Activated CD4-positive, alpha-beta T cell treated with anti-CD3 and anti-CD28 coated beads for 1 hour (primary cell): ENCODE measurements around the gene SLC24A4.

Experiments used
- DNase-seq: peaks from one replicate; pipeline ENCODE4 v3.0.0-alpha.2; 2020

The SLC24A4 gene

DNA sequence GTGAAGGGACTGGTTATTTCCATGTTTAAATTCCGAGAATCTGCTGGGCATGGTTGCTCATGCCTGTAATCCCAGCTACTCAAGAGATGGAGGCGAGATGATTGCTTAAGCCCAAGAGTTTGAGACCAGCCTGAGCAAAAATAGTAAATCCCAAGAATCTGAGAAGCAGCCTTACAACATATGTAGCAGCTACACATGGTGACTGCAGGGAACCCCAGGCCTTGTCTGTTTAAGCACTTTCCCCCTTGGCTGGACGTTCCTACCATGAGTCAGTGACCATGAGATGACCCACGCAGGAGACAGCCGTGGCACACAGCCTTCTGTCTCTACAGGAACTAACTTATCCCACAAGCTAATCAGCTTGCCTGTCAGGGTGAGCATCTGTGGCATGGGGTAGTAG is 5.5 kb upstream of the SLC24A4 start:
- no peak for DNase-seq

- DNase-seq: no peak
Observed at GRCh38 chr14:92321701-92322100, 1.3 kb upstream of the SLC24A4 start.

DNA sequence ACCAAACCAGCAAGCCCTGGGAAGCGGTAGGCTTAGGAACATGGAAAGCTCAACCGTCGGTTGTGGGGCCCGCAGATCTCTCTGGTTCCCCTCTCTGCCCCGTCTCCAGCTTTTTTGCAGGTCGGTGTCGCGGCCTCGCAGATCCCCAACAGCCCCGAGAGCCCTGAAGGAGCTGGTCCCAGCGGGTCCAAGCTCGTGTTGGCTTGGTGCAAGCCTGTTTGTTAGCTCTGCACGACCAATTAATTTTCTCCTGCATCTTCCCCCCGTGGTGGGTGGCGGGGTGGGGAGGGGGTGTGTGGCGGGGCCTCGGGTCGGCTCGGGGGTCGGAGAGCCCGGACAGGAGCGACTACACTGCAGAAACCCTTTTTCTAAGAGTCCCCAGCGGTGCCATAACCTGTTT is 449 bp upstream of the SLC24A4 start:
- DNase-seq: no peak

DNA sequence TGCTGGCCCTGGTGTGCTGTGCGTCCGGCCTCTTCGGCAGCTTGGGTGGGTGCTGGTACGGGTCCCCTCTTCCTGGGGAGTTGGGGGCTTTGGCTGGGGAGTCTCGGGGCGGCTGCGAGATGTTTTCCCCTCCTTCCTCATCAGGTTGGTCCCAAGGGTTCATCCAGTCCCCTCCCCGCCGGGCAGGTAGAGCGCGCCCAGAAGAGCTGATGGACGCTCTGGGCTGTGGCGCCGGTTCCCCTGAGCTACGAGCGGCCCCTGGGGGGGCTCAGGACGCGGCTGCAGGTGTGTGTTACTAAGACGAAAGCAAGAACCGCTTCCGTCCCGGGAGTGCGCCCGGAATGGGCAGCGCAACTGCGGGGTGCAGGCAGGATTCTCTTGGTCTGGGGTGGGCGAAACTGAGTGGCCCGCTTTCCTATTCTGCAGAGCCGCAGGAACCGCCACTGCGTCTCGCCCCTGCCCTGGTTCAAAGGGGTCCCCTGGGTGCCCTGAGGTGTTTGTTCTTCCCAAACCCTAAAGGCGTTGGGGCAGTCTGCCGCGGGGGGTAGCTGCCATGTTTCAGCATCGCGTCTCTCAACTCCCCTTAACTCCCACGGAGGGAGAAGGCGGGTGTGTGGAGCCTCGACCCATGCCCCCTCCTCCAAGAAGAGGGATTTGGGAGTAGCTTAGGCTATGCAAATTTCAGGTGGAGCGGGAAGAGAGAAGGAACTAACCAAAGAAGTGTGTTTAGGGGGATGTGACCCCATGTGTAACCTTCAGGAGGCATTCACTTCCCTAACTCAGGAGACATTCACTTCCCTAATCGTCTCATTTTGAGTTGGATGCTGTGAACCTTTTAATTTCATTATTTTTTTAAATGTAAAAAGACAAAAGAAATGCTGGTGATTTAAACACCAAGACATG is 1.2 kb downstream of the SLC24A4 start:
- no peak for DNase-seq

DNA sequence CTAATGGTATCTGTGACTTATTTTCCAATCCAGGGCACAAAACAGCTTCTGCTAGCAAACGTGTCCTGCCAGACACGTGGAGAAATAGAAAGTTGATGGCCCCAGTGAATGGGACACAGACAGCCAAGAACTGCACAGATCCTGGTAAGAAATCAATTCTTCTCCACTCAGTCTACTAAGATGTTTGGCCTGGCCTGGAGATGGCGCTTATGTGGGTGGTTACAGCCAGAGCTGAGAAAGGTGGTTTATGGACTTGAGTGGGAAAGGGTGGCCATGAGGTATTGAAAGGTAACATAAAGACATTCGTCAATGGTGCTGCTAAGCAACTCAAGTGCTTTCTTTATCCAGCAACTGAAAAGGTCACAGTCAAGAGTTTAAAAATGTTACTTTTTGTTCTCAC is 2.9 kb downstream of the SLC24A4 start:
- DNase-seq: no peak

DNA sequence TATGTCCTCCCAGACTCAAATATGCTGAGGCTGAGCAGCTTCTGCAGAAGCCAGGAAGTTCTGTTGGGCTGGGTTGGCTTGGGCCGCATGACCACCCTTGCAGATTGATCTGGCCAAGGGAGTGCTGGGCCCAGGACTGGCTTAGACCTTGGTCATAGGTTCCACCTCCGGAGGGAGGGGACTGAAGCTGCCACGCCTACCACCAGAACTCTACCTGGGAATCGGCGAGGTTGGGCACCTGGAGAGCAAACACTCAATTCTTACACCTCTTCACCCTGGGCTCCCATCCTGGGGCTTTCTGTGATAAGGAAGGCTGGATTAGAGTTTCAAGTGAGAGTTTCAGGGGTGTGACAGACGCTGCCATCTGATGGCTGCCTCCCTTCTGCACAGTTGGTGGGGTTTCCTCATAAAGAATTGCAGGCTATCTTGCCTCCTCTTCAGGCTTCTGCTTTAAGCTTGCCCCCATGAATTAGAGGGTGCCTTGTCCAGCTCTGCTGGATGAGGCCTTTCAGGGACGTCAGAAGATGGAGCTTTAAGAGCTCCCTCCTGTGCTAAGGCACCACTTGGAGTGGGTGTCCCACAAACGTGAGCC is 5.8 kb downstream of the SLC24A4 start:
- no peak for DNase-seq

DNA sequence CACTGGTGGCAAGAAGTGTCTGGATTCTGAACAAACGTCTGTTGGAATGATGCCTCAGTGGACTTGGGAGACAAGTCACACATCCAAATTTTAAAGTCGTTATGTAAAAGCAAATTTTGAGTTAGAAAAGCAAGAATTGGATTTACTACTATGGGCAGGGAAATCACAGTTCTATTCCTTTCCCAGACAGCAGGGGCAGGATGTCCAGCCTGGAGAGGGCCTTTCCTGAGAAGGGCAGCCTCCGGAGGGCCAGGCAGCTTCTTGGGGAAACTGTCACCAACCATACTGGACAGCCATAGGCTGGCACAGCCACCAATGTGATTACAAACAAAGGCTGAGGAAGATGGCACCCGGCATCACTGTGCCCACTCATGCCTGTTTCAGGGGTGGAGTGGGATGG is 11.1 kb downstream of the SLC24A4 start:
- no peak for DNase-seq

DNA sequence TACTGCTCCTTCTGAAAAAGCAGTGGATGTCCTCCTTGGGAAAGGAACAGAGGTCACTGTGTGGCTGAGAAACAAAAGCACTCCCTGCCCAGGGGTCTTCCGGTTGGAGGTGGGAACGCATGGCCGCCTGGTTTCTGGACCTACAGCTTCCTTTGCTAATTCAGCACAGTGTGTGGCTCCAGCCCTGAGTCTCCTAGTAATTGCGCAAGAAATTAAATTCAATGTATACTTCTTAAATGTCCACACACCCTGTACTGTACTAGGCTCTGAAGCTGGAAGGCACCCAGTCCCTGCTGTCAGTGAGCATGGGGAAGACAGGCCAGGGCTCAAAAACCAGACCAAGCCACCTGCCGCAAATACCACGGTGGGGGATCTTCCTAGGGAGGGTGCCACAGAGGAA is 13.4 kb downstream of the SLC24A4 start:
- no peak for DNase-seq

GRCh38 chr14:92339426-92339825 is 16.5 kb downstream of the SLC24A4 start:
- no peak for DNase-seq

GRCh38 chr14:92340071-92340470 is 17.1 kb downstream of the SLC24A4 start:
- DNase-seq: no peak

DNA sequence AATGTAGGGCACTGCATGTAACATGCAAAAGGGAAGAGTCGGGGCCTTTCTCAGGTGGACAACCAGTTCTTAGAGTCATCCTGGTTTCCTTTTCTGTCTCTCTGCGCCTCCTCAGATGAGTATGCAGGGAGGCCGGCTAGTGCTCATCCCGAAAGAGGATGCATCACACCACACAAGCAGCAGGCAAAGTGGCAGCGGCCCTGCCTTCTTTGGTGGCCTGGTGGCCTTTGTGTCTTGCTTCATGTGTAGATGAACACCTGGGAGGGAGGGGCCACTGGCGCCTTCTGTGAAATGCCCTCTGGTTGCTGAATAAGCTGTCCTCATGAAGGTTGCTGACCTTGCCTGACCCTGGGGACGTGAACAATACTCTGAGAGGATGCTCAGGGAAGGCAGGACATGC is 18.0 kb downstream of the SLC24A4 start:
- no peak for DNase-seq

DNA sequence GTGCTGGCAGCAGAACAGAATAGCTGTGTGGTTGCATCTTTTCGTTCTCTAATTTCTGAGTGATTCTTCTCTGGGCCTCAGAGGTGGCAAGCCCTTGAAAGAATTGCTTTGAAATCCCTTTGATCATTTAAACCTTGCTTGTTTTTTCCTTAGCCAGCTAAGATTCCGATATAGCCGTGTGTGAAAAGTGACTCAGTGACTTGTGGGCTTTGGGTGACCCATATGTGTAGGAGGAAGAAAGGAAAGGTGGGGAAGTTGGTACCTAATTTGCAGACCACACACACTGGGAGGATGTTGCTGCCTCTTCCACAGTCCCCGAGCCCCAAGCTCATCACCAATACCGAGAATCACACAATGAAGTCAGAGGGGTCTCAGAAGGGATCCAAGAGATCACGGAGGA is 18.8 kb downstream of the SLC24A4 start:
- DNase-seq: no peak

GRCh38 chr14:92348154-92348553 is 25.2 kb downstream of the SLC24A4 start:
- DNase-seq: no peak

- no peak for DNase-seq
Observed at GRCh38 chr14:92351750-92352149, 28.8 kb downstream of the SLC24A4 start.

DNA sequence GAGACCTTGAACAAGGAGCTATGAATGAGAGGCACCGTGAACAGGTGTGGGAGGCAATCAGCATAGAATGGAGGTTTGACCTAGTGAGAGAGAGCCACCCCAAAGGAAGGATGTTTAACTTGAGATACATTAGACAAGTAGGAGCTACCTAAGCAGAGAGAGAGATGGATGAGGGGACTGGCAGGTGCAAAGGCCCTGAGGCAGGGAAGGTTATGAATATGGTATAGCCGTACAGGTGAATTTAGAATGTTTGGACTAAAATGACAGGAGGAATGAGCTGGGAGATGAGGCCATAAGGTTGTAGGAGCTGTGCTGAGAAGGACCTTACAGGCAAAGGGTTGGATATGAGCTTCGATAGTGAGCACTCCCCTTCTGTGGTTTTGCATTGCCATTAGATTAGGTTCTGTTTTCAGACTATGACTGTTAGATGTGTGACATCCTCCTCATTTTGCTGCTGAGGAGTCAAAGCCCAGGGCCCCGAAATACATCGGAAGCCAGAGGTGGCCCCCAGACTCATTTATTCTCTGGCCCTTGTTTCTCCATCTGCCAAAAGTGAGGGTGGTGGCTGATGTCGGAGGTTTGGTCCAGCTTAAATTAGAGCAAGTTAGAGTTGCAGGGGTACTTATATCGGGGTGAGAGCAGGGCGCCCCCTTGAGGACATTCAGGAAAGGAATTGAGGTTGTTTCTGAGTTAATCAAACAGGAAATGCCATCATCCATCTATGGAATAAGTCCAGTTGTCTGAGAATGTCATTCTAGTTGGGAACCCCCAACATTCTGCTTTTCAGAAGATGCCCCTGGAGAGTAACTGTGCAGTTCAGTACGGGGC is 29.4 kb downstream of the SLC24A4 start:
- DNase-seq: no peak

DNA sequence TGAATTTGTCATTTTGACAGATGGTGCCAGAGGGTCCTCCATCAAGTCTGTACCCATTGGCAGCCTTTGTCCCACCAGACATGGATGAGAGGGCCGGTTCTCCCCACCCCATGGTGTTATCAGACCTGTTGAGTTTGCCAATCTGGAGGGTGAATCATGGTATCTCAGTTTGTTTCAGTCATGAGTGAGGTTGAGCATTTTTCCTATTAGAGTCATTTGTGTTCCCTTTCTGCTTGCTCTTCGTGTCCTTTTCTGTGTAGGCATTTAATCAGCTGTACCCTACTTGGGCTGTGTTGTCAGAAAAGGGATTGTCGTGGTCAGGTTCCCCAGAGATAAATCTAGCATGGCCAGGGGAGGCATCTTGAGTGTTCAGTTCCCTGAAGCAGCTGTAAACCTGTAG is 30.5 kb downstream of the SLC24A4 start:
- DNase-seq: no peak

DNA sequence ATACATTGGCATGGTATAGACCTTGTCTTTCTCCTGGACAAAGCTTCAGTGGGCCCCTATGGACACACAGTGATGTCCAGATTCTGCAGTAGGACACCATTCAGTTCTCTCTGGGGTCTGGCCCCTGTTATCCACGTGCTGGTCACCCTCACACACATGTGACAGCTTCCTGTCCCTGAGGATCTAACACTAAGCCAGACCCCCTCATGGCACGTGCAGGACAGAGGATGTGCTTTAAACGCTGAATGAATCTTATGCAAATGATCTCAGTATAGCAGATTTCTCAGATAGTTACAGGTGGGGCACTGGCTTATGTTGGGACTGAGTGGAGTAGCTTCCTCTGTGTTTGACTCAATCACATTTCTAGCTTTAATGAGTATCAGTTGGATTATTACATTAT is 33.7 kb downstream of the SLC24A4 start:
- DNase-seq: no peak

DNA sequence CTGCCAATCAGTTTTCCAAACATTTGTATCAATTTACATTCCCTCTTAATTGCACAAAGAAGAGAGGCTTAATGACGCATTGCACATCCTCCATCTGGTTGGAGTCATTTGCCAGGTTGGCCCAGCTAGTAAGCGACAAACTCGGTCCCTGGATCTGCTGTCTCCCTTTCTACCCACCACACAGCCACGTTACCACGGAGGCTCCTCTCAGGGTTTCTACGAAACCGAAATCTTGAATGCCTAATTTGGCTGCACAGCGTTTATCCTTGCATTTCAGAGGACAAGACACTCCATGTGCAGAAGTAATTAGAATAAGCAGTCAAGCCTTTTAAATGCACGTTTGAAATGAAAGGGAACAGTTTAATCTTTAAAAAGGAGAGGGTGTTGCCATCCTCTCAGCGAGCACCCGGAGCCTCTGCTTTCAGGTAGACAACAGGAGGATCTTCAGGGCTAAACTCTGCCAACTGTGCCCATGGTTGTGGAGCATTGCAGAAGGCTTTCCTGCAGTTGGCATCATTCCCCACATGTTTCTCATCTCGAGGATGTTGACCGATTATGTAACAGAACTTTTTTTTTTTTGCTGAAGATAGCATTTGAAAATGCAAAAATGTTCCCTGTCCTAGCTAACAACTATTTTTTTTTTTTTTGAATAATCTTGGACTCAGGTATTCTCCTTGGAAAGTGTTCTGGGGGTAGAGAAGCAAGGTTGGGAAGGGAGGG is 37.8 kb downstream of the SLC24A4 start:
- DNase-seq: no peak

DNA sequence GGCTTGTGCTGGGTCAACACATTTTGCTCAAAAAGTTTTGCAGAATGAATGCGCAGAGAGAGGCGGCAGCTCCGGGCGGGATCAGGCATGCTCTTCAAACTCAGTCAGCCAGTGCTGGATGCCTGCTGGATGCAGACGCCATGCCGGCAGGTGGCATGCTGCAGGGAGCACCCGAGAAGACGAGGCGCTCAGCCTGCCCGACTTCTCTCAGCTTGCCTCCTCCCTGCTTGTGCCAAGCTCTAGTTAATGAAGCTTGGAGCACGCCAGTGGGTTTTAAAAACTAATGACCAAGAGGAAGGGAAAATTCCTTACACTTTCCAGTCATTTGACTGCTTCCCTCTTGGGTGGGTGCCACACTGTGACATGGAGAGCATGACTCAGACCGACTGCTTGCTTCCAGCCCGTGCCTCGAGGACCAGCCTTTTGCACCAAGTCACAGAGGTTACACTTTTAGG is 39.8 kb downstream of the SLC24A4 start:
- no peak for DNase-seq

DNA sequence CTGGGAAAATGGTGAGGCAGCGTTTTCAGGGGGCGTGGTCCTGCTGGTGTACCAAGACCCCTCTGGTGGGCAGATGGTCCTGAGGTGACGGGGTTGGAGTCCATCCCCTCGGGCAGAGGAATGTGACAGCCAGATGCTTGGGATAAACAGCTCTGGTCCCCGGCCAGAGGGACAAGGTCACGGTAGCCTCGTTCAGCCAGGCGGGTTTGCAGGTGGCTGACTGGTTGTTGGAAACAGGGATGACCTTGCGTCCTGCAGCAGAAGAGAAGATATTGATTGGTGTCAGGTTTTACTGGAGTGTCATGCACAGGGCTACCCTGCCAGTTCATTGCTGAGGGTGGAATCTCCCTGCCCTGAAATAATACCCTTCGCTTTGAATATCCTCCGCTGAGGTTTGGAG is 43.3 kb downstream of the SLC24A4 start:
- DNase-seq: no peak

GRCh38 chr14:92368001-92368400 is 45.0 kb downstream of the SLC24A4 start:
- no peak for DNase-seq

DNA sequence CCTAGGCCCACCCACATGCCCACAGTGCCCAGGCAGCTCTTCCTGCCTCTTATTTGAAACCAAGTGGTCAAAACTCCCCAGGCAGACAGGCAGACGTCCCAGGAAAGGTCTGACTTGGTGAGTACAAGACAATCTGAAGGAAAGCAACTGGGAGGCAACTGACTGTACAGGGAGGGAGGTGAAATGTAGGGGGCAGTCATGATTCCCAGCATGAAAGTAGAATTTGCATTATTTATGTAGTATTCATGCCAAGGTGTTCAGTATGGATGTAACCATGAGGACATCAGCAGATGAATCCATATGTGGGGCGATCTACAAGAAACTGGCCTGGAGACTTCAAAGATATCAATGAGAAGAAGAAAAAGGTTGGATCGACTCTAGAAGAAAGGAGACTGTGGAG is 46.1 kb downstream of the SLC24A4 start:
- no peak for DNase-seq

- DNase-seq: no peak
Observed at GRCh38 chr14:92372230-92372629, 49.3 kb downstream of the SLC24A4 start.
